HT1080 (cell line): ENCODE data around the gene SLC13A3. TPM values are rescaled to one million over a fixed set of nuclear protein-coding genes. Genes with fewer than 3 reads are reported as not detected.

Source experiments
- DNase-seq: peaks from one replicate; pipeline ENCODE4 v3.0.0-alpha.2; 2015; ENCODE audit warnings: low read depth
- total RNA-seq: library from RNA; depleted of rRNA; stranded (reverse); fragments of >200 nt; shearing (Covaris generic); gene quantifications from 2 replicates; pipeline ENCODE4 v1.2.3, GENCODE V29; 2014

Gene SLC13A3
- total RNA-seq, 1 experiment from 2014 or later, result not detected

GRCh38 chr20:46562009-46562372 lies 89.3 kb downstream of the SLC13A3 start:
- DNase-seq, result no peak

DNA sequence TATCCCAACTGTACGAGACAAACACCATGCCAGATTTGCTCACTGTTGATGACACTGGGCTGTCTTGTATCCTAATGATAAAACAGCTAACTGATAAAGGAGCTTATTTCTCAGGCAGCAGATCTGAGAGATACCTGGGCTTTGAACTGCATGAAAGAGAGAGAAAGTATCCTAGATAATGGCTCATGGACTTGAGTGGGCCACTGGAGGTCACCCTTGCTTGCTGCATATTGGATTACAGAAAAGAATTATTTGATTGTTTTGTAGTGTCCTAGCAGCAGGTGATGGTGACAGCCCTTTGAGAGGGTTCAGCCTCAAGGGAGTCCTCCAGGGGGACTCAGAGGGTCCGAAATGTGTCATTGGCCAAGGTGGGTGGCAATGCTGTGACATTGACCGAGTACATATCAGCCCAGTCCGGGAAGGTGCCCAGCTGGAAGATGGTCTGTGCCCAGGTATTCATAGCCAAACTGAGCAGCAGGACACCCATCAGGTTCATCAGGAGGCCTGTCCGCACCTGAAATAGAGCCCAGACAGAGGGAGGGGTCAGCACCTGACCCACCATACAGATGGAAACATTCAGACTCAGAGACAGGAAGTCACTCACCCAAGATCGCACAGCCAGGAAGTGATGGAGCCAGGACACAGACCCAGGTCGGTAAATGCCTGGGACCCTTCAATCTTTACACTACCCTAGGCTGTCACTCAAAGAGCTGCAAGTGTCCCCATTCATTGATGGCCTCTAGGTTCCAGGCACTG lies 91.4 kb downstream of the SLC13A3 start:
- DNase-seq, result no peak

DNA sequence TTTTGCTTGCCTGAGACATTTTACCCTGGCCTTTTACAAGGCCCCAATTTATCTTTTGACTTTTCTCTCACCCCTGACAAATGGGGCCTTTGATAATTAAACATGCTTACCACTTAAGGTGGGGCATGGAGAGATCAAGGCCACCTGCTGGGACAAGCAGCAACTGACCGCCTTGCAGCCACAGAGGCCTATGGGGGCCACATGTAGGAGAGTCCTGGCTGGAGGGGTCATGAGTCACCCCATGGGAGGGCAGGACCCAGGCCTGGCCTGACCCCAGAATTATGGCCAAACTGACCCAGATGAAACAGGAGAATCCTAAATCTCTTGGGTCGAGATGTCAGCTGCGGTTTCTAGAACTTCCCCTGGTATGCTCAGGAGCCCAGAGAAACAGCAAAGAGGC lies 92.3 kb downstream of the SLC13A3 start:
- DNase-seq, result no peak

GRCh38 chr20:46558511-46558959 lies 92.7 kb downstream of the SLC13A3 start:
- DNase-seq, result peak; percentile 87

DNA sequence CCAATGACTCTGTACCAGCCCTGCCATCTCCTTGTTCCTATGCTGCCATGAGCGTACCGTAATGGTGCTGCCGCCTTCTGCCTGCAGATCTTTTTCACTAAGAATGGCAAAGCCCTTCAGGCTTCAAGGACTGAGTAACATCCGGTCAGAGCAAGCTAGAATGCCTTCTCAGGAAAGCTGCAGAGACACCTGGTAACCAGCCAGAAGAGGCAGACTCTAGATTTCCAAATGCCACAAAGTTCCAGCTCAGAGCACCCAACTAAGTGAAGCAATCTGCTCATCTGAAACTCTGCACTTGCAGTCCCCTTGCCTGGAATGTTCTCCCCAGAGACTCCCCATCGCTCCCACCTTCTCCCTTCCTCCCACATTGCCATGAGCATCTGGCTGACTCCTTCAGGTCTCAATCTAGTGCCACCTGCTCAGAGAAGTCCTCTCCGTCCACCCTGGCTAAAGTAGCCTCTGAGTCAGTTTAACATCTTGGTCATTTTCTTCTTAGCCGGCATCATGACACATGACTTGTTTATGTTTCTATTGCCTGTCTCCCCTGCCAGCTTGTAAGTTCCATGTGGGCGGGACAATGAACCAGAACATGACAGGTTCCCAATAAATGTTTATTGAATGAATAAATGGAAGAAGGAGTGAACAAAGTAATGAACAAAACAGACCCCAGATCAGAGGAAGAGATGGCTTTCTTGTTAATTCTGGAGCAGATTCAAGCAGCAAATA lies 93.9 kb downstream of the SLC13A3 start:
- peak; percentile 62 for DNase-seq

GRCh38 chr20:46555370-46555956 lies 95.8 kb downstream of the SLC13A3 start:
- DNase-seq, result no peak

- DNase-seq, result no peak
These were observed 96.4 kb downstream of the SLC13A3 start for GRCh38 chr20:46554828-46555227.

GRCh38 chr20:46553926-46554325 lies 97.3 kb downstream of the SLC13A3 start:
- DNase-seq, result no peak

GRCh38 chr20:46552460-46553420 lies 98.5 kb downstream of the SLC13A3 start:
- DNase-seq, result peak; percentile 54

GRCh38 chr20:46551522-46552381 lies 99.5 kb downstream of the SLC13A3 start:
- no peak for DNase-seq

DNA sequence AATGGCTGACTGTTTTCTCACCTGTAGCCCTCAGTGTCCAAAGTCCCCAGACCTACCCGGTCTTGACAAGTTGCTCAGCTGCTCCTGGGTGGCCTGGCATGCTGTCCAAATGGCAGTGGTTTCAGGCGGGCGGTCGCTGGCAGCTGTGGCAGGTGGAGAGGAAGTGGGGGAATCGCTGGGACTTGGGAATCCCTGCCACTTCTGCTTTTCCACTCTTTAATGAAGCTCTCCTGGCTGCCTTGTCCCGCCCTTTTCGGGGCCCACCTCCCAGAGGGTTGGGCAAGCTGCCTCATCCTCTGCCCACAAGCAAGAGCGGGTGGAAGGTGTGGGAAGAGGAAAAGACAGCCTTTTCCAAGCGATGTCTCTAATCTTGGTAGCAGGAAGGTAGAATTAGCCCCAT lies 100.8 kb downstream of the SLC13A3 start, which contains the start of gene OCSTAMP:
TSS of gene OCSTAMP (minus strand) at position 194 of the 400 bp plus-strand sequence. CDS start at position 100, 94 bp downstream.
- DNase-seq, result no peak

DNA sequence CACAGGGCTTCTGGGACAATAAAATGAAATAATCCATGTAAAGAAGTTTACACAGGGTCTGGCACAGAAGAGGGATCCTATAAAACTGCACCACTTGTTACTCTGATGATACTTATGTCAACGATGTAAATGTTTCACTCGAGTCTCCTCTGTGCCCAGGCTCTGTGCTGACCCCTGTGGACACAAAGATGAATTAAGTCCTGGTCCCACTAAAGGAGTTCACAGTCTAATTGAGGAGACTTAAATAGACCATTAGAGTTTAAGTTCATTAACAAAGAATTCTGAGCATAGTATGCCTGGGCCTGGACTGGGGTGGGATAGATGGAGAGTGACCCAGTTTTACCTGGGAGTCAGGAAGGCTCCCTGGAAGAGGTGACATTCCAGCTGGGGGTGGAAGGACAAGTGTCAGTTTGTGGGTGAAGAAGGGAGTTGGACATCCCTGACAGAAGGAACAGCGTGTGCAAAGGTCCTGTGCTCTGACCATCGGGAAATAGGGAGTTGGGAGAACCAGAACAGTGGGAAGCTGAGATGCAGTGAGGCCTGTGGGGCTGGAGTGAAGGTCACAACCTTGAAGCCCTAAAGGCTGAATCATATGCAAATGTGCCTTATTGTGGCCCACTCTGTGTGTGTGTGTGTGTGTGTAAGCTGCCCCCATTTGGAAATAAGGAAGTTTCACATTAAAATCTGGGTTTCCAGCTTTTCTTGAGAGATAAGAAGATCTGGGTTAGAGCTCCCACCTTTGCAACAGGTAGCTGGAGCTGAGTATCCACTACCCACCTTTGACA lies 101.9 kb downstream of the SLC13A3 start:
- no peak for DNase-seq

GRCh38 chr20:46548688-46549087 lies 102.6 kb downstream of the SLC13A3 start:
- no peak for DNase-seq

DNA sequence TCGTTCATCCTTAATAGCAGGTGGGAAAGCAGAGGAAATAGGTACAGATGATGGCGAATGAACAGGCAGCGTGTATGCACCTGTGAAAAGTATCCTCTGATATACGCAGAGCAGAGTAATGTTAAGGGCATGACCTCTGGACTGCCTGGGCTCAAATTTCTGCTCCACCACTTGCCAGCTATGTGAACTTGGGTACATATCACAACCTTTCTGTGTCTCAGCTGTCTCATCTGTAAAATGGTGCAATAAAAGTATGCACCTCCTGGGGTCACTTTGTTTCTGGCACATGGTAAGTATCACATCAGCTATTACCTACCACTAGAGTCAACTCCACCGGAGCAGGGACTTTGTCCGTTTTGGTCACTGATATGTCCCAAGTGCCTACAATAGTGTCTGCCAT lies 103.3 kb downstream of the SLC13A3 start:
- DNase-seq, result no peak

DNA sequence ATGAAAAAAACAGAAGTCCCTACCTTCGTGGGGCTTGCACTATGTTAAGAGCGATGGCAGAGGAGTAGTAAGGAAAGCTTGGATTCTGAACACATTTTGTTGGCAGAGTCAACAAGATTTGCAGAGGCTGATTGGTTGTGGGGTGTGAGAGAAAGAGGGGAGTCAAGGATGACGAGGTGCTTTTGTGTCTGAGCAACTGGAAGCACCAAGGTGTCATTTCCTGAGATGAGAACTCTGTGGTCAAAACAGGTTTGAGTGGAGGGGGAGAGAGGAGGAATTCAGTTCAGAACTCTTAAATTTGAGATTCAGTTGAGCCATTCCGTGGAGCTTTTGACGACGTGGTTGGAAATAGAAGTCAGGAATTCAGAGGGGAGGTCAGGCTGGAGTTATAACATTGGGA lies 104.3 kb downstream of the SLC13A3 start:
- no peak for DNase-seq

- no peak for DNase-seq
These were observed 105.0 kb downstream of the SLC13A3 start for GRCh38 chr20:46546298-46546697.

DNA sequence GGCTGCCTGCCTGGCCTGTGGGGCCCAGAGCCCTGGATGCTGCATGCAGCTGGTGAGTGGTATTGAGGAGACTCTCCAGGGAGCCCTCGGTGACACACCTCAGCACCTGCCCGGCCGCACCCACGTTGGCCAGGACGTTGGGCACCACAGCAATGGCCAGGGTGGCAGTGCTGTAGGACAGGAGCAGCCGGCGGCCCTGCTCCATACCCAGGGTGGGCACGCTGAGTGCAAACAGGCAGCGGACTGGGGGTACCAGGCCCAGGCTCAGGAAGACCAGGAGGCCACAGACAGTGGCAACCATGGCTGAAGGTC lies 105.5 kb downstream of the SLC13A3 start:
- no peak for DNase-seq

DNA sequence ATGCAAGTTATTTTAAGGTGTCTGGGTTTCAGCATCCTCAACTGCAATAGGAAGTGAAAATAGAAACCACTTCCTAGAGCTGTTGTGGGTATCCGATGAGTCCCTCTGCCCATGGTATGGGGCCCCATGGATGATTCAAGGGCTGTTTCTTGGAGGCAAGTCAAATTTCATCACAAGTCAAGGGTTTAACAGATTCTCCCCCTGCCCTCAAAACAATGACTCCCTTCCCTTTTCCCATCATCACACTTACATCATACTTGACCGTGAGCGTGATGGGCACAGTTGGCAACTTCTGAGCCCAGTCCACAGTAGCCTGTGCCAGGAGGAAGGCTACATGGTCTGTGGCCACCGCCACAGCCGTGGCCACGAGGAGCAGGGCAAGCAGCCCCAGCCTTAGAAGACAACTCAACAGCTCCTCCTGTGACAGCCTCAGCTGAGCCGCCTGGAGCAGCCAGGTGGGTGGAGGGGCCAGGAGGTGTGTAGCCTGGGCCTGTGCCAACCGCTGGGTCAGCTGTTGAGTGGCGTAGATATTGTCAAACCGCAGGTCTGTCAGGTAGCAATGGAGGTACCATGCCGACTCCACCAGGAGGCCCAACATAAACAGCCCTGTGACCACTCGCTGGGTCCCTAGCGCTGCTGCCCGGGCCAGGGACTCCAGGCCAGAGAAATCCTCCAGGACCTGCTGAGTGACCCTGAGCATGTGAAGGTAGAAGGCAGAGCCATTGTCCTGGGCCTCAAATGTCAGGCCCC lies 106.0 kb downstream of the SLC13A3 start:
- peak; percentile 58 for DNase-seq

DNA sequence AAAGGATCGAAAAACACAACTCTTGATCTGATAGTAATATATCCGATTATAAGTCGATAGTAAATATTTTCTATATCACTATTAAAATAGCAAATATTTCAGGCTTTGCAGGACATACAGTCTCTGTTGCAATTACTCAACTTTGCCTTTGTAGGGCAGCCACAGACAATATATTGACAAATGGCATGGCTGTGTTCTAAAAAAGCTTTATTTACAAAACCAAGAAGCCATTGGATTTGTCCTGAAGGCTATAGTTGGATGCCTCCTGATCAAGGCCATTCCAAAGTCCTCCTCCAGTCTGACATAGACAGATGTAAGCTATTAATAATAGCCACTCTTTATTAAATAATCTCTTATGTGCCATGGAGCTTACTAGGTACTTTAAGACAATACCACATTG lies 106.7 kb downstream of the SLC13A3 start:
- DNase-seq, result no peak
